Measurements from ENCODE around the gene MLLT3. TPM values are rescaled to one million over a fixed set of nuclear protein-coding genes. Genes with fewer than 3 reads are reported as not detected.

Gene MLLT3
- total RNA-seq, 2 donors from 2014 or later = 40.0 to 47.5 TPM

GRCh38 chr9:20538092-20538491 lies 84.2 kb downstream of the MLLT3 start:
- Mint-ChIP-seq H3K9me3 (peaks cover 13 to 17% of the 10 kb centered on the region in 2 donors), H3K27ac (no peak overlapping the region), H3K36me3 (ENCODE audit: insufficient read depth in 2 of 2) (peaks cover 17 to 28% of the 10 kb centered on the region in 2 donors), H3K27me3 (ENCODE audit: low read depth) (no peaks in the 10 kb centered on the region), H3K4me1 (ENCODE audit: low read depth) (peaks cover 40% of the 10 kb centered on the region), H3K4me3 (no peak overlapping the region)
- ATAC-seq (replicated peaks in 1 of 2) = no peak
- no peak for DNase-seq

GRCh38 chr9:20537294-20537693 lies 85.0 kb downstream of the MLLT3 start:
- no peak overlapping the region for H3K4me3 Mint-ChIP-seq
- DNase-seq = no peak
- H3K27me3 Mint-ChIP-seq (ENCODE audit: low read depth) = no peaks in the 10 kb centered on the region
- peaks cover 15 to 24% of the 10 kb centered on the region in 2 donors for H3K36me3 Mint-ChIP-seq (ENCODE audit: insufficient read depth in 2 of 2)
- H3K4me1 Mint-ChIP-seq (ENCODE audit: low read depth) = peaks cover 33% of the 10 kb centered on the region
- no peak overlapping the region for H3K27ac Mint-ChIP-seq
- H3K9me3 Mint-ChIP-seq = peaks cover 13 to 16% of the 10 kb centered on the region in 2 donors
- ATAC-seq (replicated peaks in 1 of 2) = no peak

GRCh38 chr9:20532584-20532983 lies 89.7 kb downstream of the MLLT3 start:
- Mint-ChIP-seq H3K4me1 (ENCODE audit: low read depth) (peaks cover 61% of the 10 kb centered on the region), H3K4me3 (no peak overlapping the region), H3K27ac (no peak overlapping the region), H3K36me3 (ENCODE audit: insufficient read depth in 2 of 2) (no peaks in the 10 kb centered on the region), H3K27me3 (ENCODE audit: low read depth) (no peaks in the 10 kb centered on the region), H3K9me3 (no peaks in the 10 kb centered on the region)
- ATAC-seq (replicated peaks in 1 of 2) = no peak
- DNase-seq = no peak

DNA sequence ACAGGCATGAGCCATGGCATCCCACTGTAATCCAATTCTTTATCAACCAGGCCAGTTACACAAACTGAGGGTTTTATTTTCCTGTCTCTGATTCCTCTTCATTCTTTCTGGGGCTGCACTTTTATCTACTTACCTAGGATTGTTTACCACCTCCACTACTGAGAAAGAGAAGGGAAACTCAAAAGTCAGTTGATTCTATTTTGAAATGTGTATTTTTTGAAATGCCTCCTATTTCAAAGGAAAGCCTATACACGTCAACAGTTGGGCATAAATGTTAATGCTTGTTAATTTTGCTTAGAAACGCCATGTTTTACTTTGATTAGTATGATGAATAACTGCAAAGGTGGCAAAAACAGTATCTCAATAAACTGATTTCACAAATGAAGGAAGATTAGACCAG lies 92.5 kb downstream of the MLLT3 start:
- Mint-ChIP-seq H3K36me3 (ENCODE audit: insufficient read depth in 2 of 2) (no peaks in the 10 kb centered on the region), H3K27ac (peak overlapping the region; percentile 54), H3K4me1 (ENCODE audit: low read depth) (peaks cover 67% of the 10 kb centered on the region), H3K4me3 (peak overlapping the region in 1 of 2 donors; percentile 25), H3K9me3 (no peaks in the 10 kb centered on the region), H3K27me3 (ENCODE audit: low read depth) (no peaks in the 10 kb centered on the region)
- DNase-seq (no peak), ATAC-seq (replicated peaks in 1 of 2) (no peak)

GRCh38 chr9:20528253-20528652 lies 94.0 kb downstream of the MLLT3 start:
- Mint-ChIP-seq H3K4me3 (peak overlapping the region in 1 of 2 donors; percentile 15), H3K27me3 (ENCODE audit: low read depth) (no peaks in the 10 kb centered on the region), H3K36me3 (ENCODE audit: insufficient read depth in 2 of 2) (no peaks in the 10 kb centered on the region), H3K9me3 (no peaks in the 10 kb centered on the region), H3K27ac (no peak overlapping the region), H3K4me1 (ENCODE audit: low read depth) (peaks cover 79% of the 10 kb centered on the region)
- peak in 1 of 2 donors; percentile 15 for ATAC-seq (replicated peaks in 1 of 2)
- DNase-seq = no peak

GRCh38 chr9:20526500-20527319 lies 95.6 kb downstream of the MLLT3 start:
- H3K36me3 Mint-ChIP-seq (ENCODE audit: insufficient read depth in 2 of 2) = peaks cover 0 to under 1% of the 10 kb centered on the region in 2 donors
- no peaks in the 10 kb centered on the region for H3K27me3 Mint-ChIP-seq (ENCODE audit: low read depth)
- DNase-seq (no peak), ATAC-seq (replicated peaks in 1 of 2) (peak; percentile 50 to 59)
- peak overlapping the region; percentile 75 for H3K27ac Mint-ChIP-seq
- peaks cover 92% of the 10 kb centered on the region for H3K4me1 Mint-ChIP-seq (ENCODE audit: low read depth)
- H3K4me3 Mint-ChIP-seq = peak overlapping the region; percentile 18 to 53
- no peaks in the 10 kb centered on the region for H3K9me3 Mint-ChIP-seq

GRCh38 chr9:20524776-20525175 lies 97.5 kb downstream of the MLLT3 start:
- no peak for ATAC-seq (replicated peaks in 1 of 2)
- no peak overlapping the region for H3K27ac Mint-ChIP-seq
- H3K27me3 Mint-ChIP-seq (ENCODE audit: low read depth) = no peaks in the 10 kb centered on the region
- H3K36me3 Mint-ChIP-seq (ENCODE audit: insufficient read depth in 2 of 2) = peaks cover 0 to 2% of the 10 kb centered on the region in 2 donors
- peak in 1 of 2 donors; percentile 27 for DNase-seq
- H3K4me1 Mint-ChIP-seq (ENCODE audit: low read depth) = peaks cover 83% of the 10 kb centered on the region
- no peak overlapping the region for H3K4me3 Mint-ChIP-seq
- H3K9me3 Mint-ChIP-seq = no peaks in the 10 kb centered on the region

- H3K4me3 Mint-ChIP-seq = no peak overlapping the region
- no peak overlapping the region for H3K27ac Mint-ChIP-seq
- H3K36me3 Mint-ChIP-seq (ENCODE audit: insufficient read depth in 2 of 2) = peaks cover 0 to 2% of the 10 kb centered on the region in 2 donors
- ATAC-seq (replicated peaks in 1 of 2) (no peak), DNase-seq (no peak)
- H3K27me3 Mint-ChIP-seq (ENCODE audit: low read depth) = no peaks in the 10 kb centered on the region
- peaks cover 62% of the 10 kb centered on the region for H3K4me1 Mint-ChIP-seq (ENCODE audit: low read depth)
- H3K9me3 Mint-ChIP-seq = no peaks in the 10 kb centered on the region
Measured at GRCh38 chr9:20518737-20519136, 103.6 kb downstream of the MLLT3 start.

GRCh38 chr9:20513126-20513913 lies 109.0 kb downstream of the MLLT3 start:
- DNase-seq (no peak), ATAC-seq (replicated peaks in 1 of 2) (no peak)
- Mint-ChIP-seq H3K9me3 (peaks cover 0 to 1% of the 10 kb centered on the region in 2 donors), H3K4me1 (ENCODE audit: low read depth) (peaks cover 68% of the 10 kb centered on the region), H3K27me3 (ENCODE audit: low read depth) (no peaks in the 10 kb centered on the region), H3K36me3 (ENCODE audit: insufficient read depth in 2 of 2) (peaks cover 2 to 4% of the 10 kb centered on the region in 2 donors), H3K4me3 (peak overlapping the region in 1 of 2 donors; percentile 0), H3K27ac (peak overlapping the region; percentile 13)

- no peak overlapping the region for H3K4me3 Mint-ChIP-seq
- peaks cover 2 to 4% of the 10 kb centered on the region in 2 donors for H3K36me3 Mint-ChIP-seq (ENCODE audit: insufficient read depth in 2 of 2)
- H3K9me3 Mint-ChIP-seq = peaks cover 0 to 1% of the 10 kb centered on the region in 2 donors
- peak in 1 of 2 donors; percentile 40 for ATAC-seq (replicated peaks in 1 of 2)
- H3K4me1 Mint-ChIP-seq (ENCODE audit: low read depth) = peaks cover 75% of the 10 kb centered on the region
- no peaks in the 10 kb centered on the region for H3K27me3 Mint-ChIP-seq (ENCODE audit: low read depth)
- peak overlapping the region; percentile 23 for H3K27ac Mint-ChIP-seq
- no peak for DNase-seq
Measured at GRCh38 chr9:20512636-20513035, 109.7 kb downstream of the MLLT3 start.

DNA sequence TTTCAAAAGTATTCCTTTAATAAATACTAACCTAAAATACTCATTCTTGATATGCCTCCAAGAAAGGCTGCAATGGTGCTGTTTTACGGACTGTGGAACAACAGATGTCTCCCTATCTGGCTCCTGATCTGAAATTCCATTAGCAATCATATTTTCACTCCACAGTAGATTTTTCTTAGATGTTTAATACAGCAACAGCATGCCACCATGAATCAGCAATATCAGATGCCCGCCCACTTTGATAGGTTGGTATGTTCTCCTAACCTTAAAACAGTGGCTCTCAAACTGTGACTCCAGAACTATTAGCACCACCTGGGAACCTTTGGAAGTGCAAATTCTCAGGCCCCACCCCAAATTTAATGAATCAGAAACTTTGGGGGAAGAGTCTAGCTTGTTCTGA lies 110.2 kb downstream of the MLLT3 start:
- ATAC-seq (replicated peaks in 1 of 2) (no peak), DNase-seq (no peak)
- peaks cover 2 to 4% of the 10 kb centered on the region in 2 donors for H3K36me3 Mint-ChIP-seq (ENCODE audit: insufficient read depth in 2 of 2)
- H3K27ac Mint-ChIP-seq = peak overlapping the region; percentile 23
- H3K27me3 Mint-ChIP-seq (ENCODE audit: low read depth) = no peaks in the 10 kb centered on the region
- H3K4me3 Mint-ChIP-seq = no peak overlapping the region
- peaks cover 0 to 1% of the 10 kb centered on the region in 2 donors for H3K9me3 Mint-ChIP-seq
- H3K4me1 Mint-ChIP-seq (ENCODE audit: low read depth) = peaks cover 75% of the 10 kb centered on the region

GRCh38 chr9:20511686-20512085 lies 110.6 kb downstream of the MLLT3 start:
- H3K4me1 Mint-ChIP-seq (ENCODE audit: low read depth) = peaks cover 79% of the 10 kb centered on the region

DNA sequence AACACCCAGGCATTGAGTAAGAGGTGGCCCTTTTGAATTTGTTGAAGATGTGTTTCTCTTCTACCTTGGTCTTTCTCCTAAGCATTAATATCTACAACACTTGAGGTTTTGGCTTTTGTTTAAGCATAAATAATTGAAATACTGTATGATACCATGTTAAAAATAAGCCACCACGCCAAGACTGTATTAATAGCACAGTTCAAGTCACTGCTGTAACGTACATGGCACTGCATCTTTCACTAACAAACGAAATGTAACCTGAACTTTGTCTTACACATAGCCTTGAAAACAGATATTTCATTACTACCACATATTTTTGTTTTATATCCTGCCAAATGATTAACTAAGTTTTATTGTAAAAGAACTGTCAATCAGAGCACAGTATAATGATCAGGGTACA lies 112.8 kb downstream of the MLLT3 start:
- Mint-ChIP-seq H3K9me3 (peaks cover 0 to 1% of the 10 kb centered on the region in 2 donors), H3K27me3 (ENCODE audit: low read depth) (no peaks in the 10 kb centered on the region), H3K4me3 (no peak overlapping the region), H3K27ac (no peak overlapping the region), H3K36me3 (ENCODE audit: insufficient read depth in 2 of 2) (peaks cover 2 to 4% of the 10 kb centered on the region in 2 donors), H3K4me1 (ENCODE audit: low read depth) (peaks cover 80% of the 10 kb centered on the region)
- DNase-seq (no peak), ATAC-seq (replicated peaks in 1 of 2) (no peak)

More at GRCh38 chr9:20511686-20512085, 110.6 kb downstream of the MLLT3 start:
- Mint-ChIP-seq H3K36me3 (ENCODE audit: insufficient read depth in 2 of 2) (peaks cover 2 to 4% of the 10 kb centered on the region in 2 donors), H3K27ac (no peak overlapping the region), H3K4me3 (no peak overlapping the region), H3K27me3 (ENCODE audit: low read depth) (no peaks in the 10 kb centered on the region), H3K9me3 (peaks cover 0 to 1% of the 10 kb centered on the region in 2 donors)
- DNase-seq (no peak), ATAC-seq (replicated peaks in 1 of 2) (peak in 1 of 2 donors; percentile 21)
